Measurements from ENCODE around the gene WDR27.

WDR27 gene

GRCh38 chr6:169666441-169666840, 35.4 kb downstream of the WDR27 start:
- H3K4me3 ChIP-seq (ENCODE audit: low read length): no peak overlapping the region
- H3K9me2 ChIP-seq (replicated peaks; ENCODE audit: insufficient read depth, low read length): no peaks in the 10 kb centered on the region
- no peaks in the 10 kb centered on the region for H4K20me1 ChIP-seq (ENCODE audit: insufficient read depth, low read length)
- H3K9me3 ChIP-seq (replicated peaks; ENCODE audit: insufficient read depth, low read length): no peaks in the 10 kb centered on the region
- H3K4me1 ChIP-seq (ENCODE audit: low read length): no peaks in the 10 kb centered on the region
- no peaks in the 10 kb centered on the region for H3K36me3 ChIP-seq (replicated peaks; ENCODE audit: insufficient read depth, low read length)
- H3K27ac ChIP-seq (ENCODE audit: low read length): no peak overlapping the region
- H2AFZ ChIP-seq (ENCODE audit: low read length): no peak overlapping the region
- no peaks in the 10 kb centered on the region for H3K79me2 ChIP-seq (ENCODE audit: low read length)
- no peak overlapping the region for H3K4me2 ChIP-seq (ENCODE audit: low read depth, low read length)
- H3K9ac ChIP-seq (ENCODE audit: low read length): no peak overlapping the region
- no peaks in the 10 kb centered on the region for H3F3A ChIP-seq (ENCODE audit: insufficient read depth, low read length)
- no peaks in the 10 kb centered on the region for H3K27me3 ChIP-seq (replicated peaks; ENCODE audit: insufficient read depth, low read length)
- DNase-seq: no peak
- TF ChIP-seq EZH2phosphoT487 (IDR thresholded peaks at IDR 0.05; ENCODE audit: low read length) (no peak), CTCF (IDR thresholded peaks at IDR 0.05; ENCODE audit: low read length) (no peak), EZH2 (optimal IDR thresholded peaks at IDR 0.05; ENCODE audit: low read depth, low read length) (no peak)

GRCh38 chr6:169665289-169665688, 36.5 kb downstream of the WDR27 start:
- H3K27me3 ChIP-seq (replicated peaks; ENCODE audit: insufficient read depth, low read length): no peaks in the 10 kb centered on the region
- no peaks in the 10 kb centered on the region for H4K20me1 ChIP-seq (ENCODE audit: insufficient read depth, low read length)
- no peak overlapping the region for H3K4me3 ChIP-seq (ENCODE audit: low read length)
- H3K36me3 ChIP-seq (replicated peaks; ENCODE audit: insufficient read depth, low read length): no peaks in the 10 kb centered on the region
- no peaks in the 10 kb centered on the region for H3K9me3 ChIP-seq (replicated peaks; ENCODE audit: insufficient read depth, low read length)
- no peak for DNase-seq
- H3K9me2 ChIP-seq (replicated peaks; ENCODE audit: insufficient read depth, low read length): no peaks in the 10 kb centered on the region
- no peaks in the 10 kb centered on the region for H3K4me1 ChIP-seq (ENCODE audit: low read length)
- H3K9ac ChIP-seq (ENCODE audit: low read length): no peak overlapping the region
- H2AFZ ChIP-seq (ENCODE audit: low read length): no peak overlapping the region
- TF ChIP-seq CTCF (IDR thresholded peaks at IDR 0.05; ENCODE audit: low read length) (no peak), EZH2phosphoT487 (IDR thresholded peaks at IDR 0.05; ENCODE audit: low read length) (no peak), EZH2 (optimal IDR thresholded peaks at IDR 0.05; ENCODE audit: low read depth, low read length) (no peak)
- H3K4me2 ChIP-seq (ENCODE audit: low read depth, low read length): no peak overlapping the region
- no peaks in the 10 kb centered on the region for H3F3A ChIP-seq (ENCODE audit: insufficient read depth, low read length)
- H3K27ac ChIP-seq (ENCODE audit: low read length): no peak overlapping the region
- H3K79me2 ChIP-seq (ENCODE audit: low read length): no peaks in the 10 kb centered on the region

- no peaks in the 10 kb centered on the region for H3K36me3 ChIP-seq (replicated peaks; ENCODE audit: insufficient read depth, low read length)
- H3K9ac ChIP-seq (ENCODE audit: low read length): no peak overlapping the region
- H3K4me2 ChIP-seq (ENCODE audit: low read depth, low read length): no peak overlapping the region
These were observed 37.6 kb downstream of the WDR27 start for GRCh38 chr6:169664227-169664626.

GRCh38 chr6:169663468-169663867, 38.4 kb downstream of the WDR27 start:
- Histone ChIP-seq H3K79me2 (ENCODE audit: low read length) (no peaks in the 10 kb centered on the region), H3K9me3 (replicated peaks; ENCODE audit: insufficient read depth, low read length) (no peaks in the 10 kb centered on the region), H3K4me3 (ENCODE audit: low read length) (no peak overlapping the region), H3K9ac (ENCODE audit: low read length) (no peak overlapping the region), H3K4me1 (ENCODE audit: low read length) (no peaks in the 10 kb centered on the region), H2AFZ (ENCODE audit: low read length) (no peak overlapping the region), H4K20me1 (ENCODE audit: insufficient read depth, low read length) (no peaks in the 10 kb centered on the region), H3F3A (ENCODE audit: insufficient read depth, low read length) (no peaks in the 10 kb centered on the region), H3K4me2 (ENCODE audit: low read depth, low read length) (no peak overlapping the region), H3K36me3 (replicated peaks; ENCODE audit: insufficient read depth, low read length) (no peaks in the 10 kb centered on the region), H3K27me3 (replicated peaks; ENCODE audit: insufficient read depth, low read length) (no peaks in the 10 kb centered on the region), H3K27ac (ENCODE audit: low read length) (no peak overlapping the region), H3K9me2 (replicated peaks; ENCODE audit: insufficient read depth, low read length) (no peaks in the 10 kb centered on the region)
- no peak for TF ChIP-seq EZH2phosphoT487 (IDR thresholded peaks at IDR 0.05; ENCODE audit: low read length)
- no peak for TF ChIP-seq CTCF (IDR thresholded peaks at IDR 0.05; ENCODE audit: low read length)
- TF ChIP-seq EZH2 (optimal IDR thresholded peaks at IDR 0.05; ENCODE audit: low read depth, low read length): no peak
- no peak for DNase-seq

More at GRCh38 chr6:169664227-169664626, 37.6 kb downstream of the WDR27 start:
- Histone ChIP-seq H4K20me1 (ENCODE audit: insufficient read depth, low read length) (no peaks in the 10 kb centered on the region), H3K9me2 (replicated peaks; ENCODE audit: insufficient read depth, low read length) (no peaks in the 10 kb centered on the region), H3K4me3 (ENCODE audit: low read length) (no peak overlapping the region), H3F3A (ENCODE audit: insufficient read depth, low read length) (no peaks in the 10 kb centered on the region), H3K27ac (ENCODE audit: low read length) (no peak overlapping the region), H3K9me3 (replicated peaks; ENCODE audit: insufficient read depth, low read length) (no peaks in the 10 kb centered on the region), H3K27me3 (replicated peaks; ENCODE audit: insufficient read depth, low read length) (no peaks in the 10 kb centered on the region), H3K79me2 (ENCODE audit: low read length) (no peaks in the 10 kb centered on the region), H3K4me1 (ENCODE audit: low read length) (no peaks in the 10 kb centered on the region), H2AFZ (ENCODE audit: low read length) (no peak overlapping the region)
- no peak for DNase-seq
- TF ChIP-seq EZH2phosphoT487 (IDR thresholded peaks at IDR 0.05; ENCODE audit: low read length): no peak
